Astrocyte of the cerebellum (primary cell): ENCODE data around the gene NRTN.

ENCODE experiments used
- DNase-seq: peaks from one replicate; pipeline ENCODE4 v3.0.0-alpha.2; 2011; ENCODE audit warnings: low read depth
- H3K4me3 ChIP-seq: 2 replicates; pipeline ENCODE4 v1.5.1; 2011; ENCODE audit warnings: mild to moderate bottlenecking, low read depth, low read length, moderate library complexity
- CTCF ChIP-seq: IDR thresholded peaks from 2 replicates; pipeline ENCODE4 v1.5.1; 2012; ENCODE audit warnings: low read length, low read depth, moderate library complexity, mild to moderate bottlenecking; ENCODE audit errors: missing control alignments
- in situ Hi-C: cut with HindIII; loops from 2 replicates; pipeline ENCODE4 v1.10.0; 2017; ENCODE audit warnings: low sequenced_read_pairs

NRTN gene

GRCh38 chr19:5857203-5858081 is 52.6 kb downstream of the NRTN start:
- in situ Hi-C loops = no loop called here
- DNase-seq = no peak
- H3K4me3 ChIP-seq = no peak overlapping the region
- TF ChIP-seq CTCF = no peak

- in situ Hi-C loops = no loop called here
These were observed 58.3 kb downstream of the NRTN start for GRCh38 chr19:5863030-5863665.

GRCh38 chr19:5864013-5864720 is 59.3 kb downstream of the NRTN start:
- no peak for DNase-seq
- no peak for TF ChIP-seq CTCF
- H3K4me3 ChIP-seq = no peak overlapping the region
- in situ Hi-C loops = no loop called here

More at GRCh38 chr19:5863030-5863665, 58.3 kb downstream of the NRTN start:
- DNase-seq = no peak
- no peak overlapping the region for H3K4me3 ChIP-seq
- TF ChIP-seq CTCF = no peak

GRCh38 chr19:5864725-5865486 is 60.0 kb downstream of the NRTN start:
- no peak for DNase-seq

GRCh38 chr19:5865772-5866171 is 60.9 kb downstream of the NRTN start:
- TF ChIP-seq CTCF = no peak
- no peak overlapping the region for H3K4me3 ChIP-seq
- in situ Hi-C loops = no loop called here
- DNase-seq = no peak

More at GRCh38 chr19:5864725-5865486, 60.0 kb downstream of the NRTN start:
- in situ Hi-C loops = no loop called here
- peak; percentile 35 for TF ChIP-seq CTCF
- no peak overlapping the region for H3K4me3 ChIP-seq
